Adrenal gland (tissue), 12 donors: ENCODE data around the gene MAP7. TPM values are rescaled to one million over a fixed set of nuclear protein-coding genes. Genes with fewer than 3 reads are reported as not detected.
A peak's percentile ranks its signal among the peaks of the same experiment; 100 is the strongest.

Experiments used
- DNase-seq, 7 donors: peaks; one replicate each; pipeline ENCODE4 v3.0.0-alpha.2; 2019 to 2020
- H3K27ac ChIP-seq, 5 donors: fragments of 200-600 bp; sonication (generic) in 4 of 5; 1 replicate in 3 of 5; 2 replicates in 2 of 5; pipeline versions ENCODE4 v1.5.1 to v1.8.0; 2016 to 2020; ENCODE audit warnings: mild to moderate bottlenecking in 1 of 5
- H3K27me3 ChIP-seq: fragments of 200-600 bp; 2 replicates; pipeline ENCODE4 v1.8.0; 2021
- H3K36me3 ChIP-seq, 2 donors: fragments of 200-600 bp; replicated peaks in 1 of 2; 1 replicate in 1 of 2; 2 replicates in 1 of 2; pipeline versions ENCODE4 v1.5.1 to v1.8.0; 2018 to 2022
- H3K4me1 ChIP-seq, 2 donors: fragments of 200-600 bp; replicated peaks in 1 of 2; 1 replicate in 1 of 2; 2 replicates in 1 of 2; pipeline versions ENCODE4 v1.5.1 to v1.8.0; 2018 to 2021
- H3K4me3 ChIP-seq, 4 donors: fragments of 200-600 bp; sonication (generic) in 3 of 4; one replicate each; pipeline ENCODE4 v1.5.1; 2016 to 2018
- H3K9me3 ChIP-seq, 3 donors: fragments of 200-600 bp; sonication (generic) in 1 of 3; replicated peaks in 1 of 3; 1 replicate in 2 of 3; 2 replicates in 1 of 3; pipeline versions ENCODE4 v1.5.1 to v1.8.0; 2016 to 2021
- CTCF ChIP-seq, 6 experiments: fragments of 450-650 bp in 4 of 6; fragments of 200-600 bp in 2 of 6; sonication (generic) in 1 of 6; IDR thresholded peaks; 1 replicate in 5 of 6; 2 replicates in 1 of 6; pipeline versions ENCODE4 v1.5.1 to v1.8.0; 2016 to 2021; ENCODE audit warnings: antibody characterized with exemption in 6 of 6, mild to moderate bottlenecking in 2 of 6, moderate library complexity in 1 of 6
- POLR2A ChIP-seq, 2 donors: fragments of 450-650 bp; IDR thresholded peaks; one replicate each; pipeline ENCODE4 v1.6.1; 2017; ENCODE audit warnings: antibody characterized with exemption in 2 of 2, mild to moderate bottlenecking in 2 of 2, moderate library complexity in 1 of 2
- WGBS, 4 donors: extraction: QIAGEN DNeasy Blood & Tissue Kit in 2 of 4; methylation state at CpG; one replicate each; pipeline versions ENCODE4 v1.1.5 to v1.1.7; 2013 to 2017; 5-methylcytosine and 5-hydroxymethylcytosine counted together
- intact Hi-C, 2 donors: fragments of 100-400 bp; cut with DNase I; formaldehyde crosslinking; loops; one replicate each; pipeline versions ENCODE4 v1.14.1 to v1.15.0; 2022 to 2023
- polyA plus RNA-seq, 3 donors: library from polyadenylated mRNA; stranded (reverse); fragments of 200-250 nt in 2 of 3; fragments of 350-450 nt in 1 of 3; fragmentation: Illumina TruSeq in 1 of 3; extraction: RNeasy Lipid Tissue Mini Kit (QIAGEN cat#74804) in 1 of 3; gene quantifications; one replicate each; pipeline ENCODE4 v1.2.3, GENCODE V29; 2013 to 2014
- total RNA-seq, 9 donors: library from RNA; depleted of rRNA in 4 of 9; stranded (reverse); fragments of >200 nt in 4 of 9; fragments of 120-200 nt in 1 of 9; fragmentation: NEBNext Ultra II Directional in 1 of 9; extraction: Animal tissue kit (Norgen Biotek cat#: 25700) in 1 of 9; gene quantifications; one replicate each; pipeline versions ENCODE4 v1.1.0 to v1.2.4, GENCODE V29; 2013 to 2023
- donor health status: healthy with polysubstance abuse.
- donor health status: Bipolar disorder and iron deficiency.
- donor health status: DM: yes; HTN: yes; CAD: no.
- donor health status: DM: no; HTN: no; CAD: no.
- donor health status: DM: no; HTN: no; CAD: no.
- donor health status: DM: yes; HTN: yes; CAD: no.

Gene MAP7
- total and polyA plus RNA-seq, 12 donors = 4.7 to 31.6 (median 11.3) TPM

- WGBS, 4 donors = 80 to 89% (median 85%) methylated on average over 3 of the region's 3 CpGs
- H3K27me3 ChIP-seq = no peaks in the 10 kb centered on the region
- no peak for TF ChIP-seq CTCF (IDR thresholded peaks at IDR 0.05)
- TF ChIP-seq POLR2A (IDR thresholded peaks at IDR 0.05) = no peak
- intact Hi-C loops = no loop called here
- H3K9me3 ChIP-seq = no peaks in the 10 kb centered on the region
- H3K4me3 ChIP-seq = no peak overlapping the region
- DNase-seq = no peak
- H3K36me3 ChIP-seq = no peaks in the 10 kb centered on the region
- no peak overlapping the region for H3K27ac ChIP-seq
- no peaks in the 10 kb centered on the region for H3K4me1 ChIP-seq
These were observed 125.8 kb downstream of the MAP7 start for GRCh38 chr6:136424450-136424849.

GRCh38 chr6:136421537-136422158 is 128.6 kb downstream of the MAP7 start:
- no peak for TF ChIP-seq CTCF (IDR thresholded peaks at IDR 0.05)
- TF ChIP-seq POLR2A (IDR thresholded peaks at IDR 0.05) = no peak
- Histone ChIP-seq H3K36me3 (no peaks in the 10 kb centered on the region), H3K9me3 (no peaks in the 10 kb centered on the region), H3K4me1 (no peaks in the 10 kb centered on the region), H3K4me3 (no peak overlapping the region), H3K27me3 (no peaks in the 10 kb centered on the region), H3K27ac (no peak overlapping the region)
- no peak for DNase-seq
- intact Hi-C loops = no loop called here
- WGBS, 4 donors = 82 to 90% (median 88%) methylated on average over 6 of the region's 6 CpGs

- TF ChIP-seq POLR2A (IDR thresholded peaks at IDR 0.05) = no peak
- no peak for TF ChIP-seq CTCF (IDR thresholded peaks at IDR 0.05)
- no peaks in the 10 kb centered on the region for H3K36me3 ChIP-seq
- H3K9me3 ChIP-seq = no peaks in the 10 kb centered on the region
- intact Hi-C loops = no loop called here
- H3K27ac ChIP-seq = peak overlapping the region in 1 of 5 donors; percentile 7
- 85 to 93% (median 90%) methylated on average over 3 of the region's 3 CpGs for WGBS, 4 donors
- no peak for DNase-seq
- H3K27me3 ChIP-seq = no peaks in the 10 kb centered on the region
- H3K4me3 ChIP-seq = no peak overlapping the region
- H3K4me1 ChIP-seq = no peaks in the 10 kb centered on the region
These were observed 129.4 kb downstream of the MAP7 start for GRCh38 chr6:136420853-136421252.

GRCh38 chr6:136415351-136416007 is 134.7 kb downstream of the MAP7 start:
- Histone ChIP-seq H3K9me3 (no peaks in the 10 kb centered on the region), H3K36me3 (no peaks in the 10 kb centered on the region), H3K27ac (no peak overlapping the region), H3K4me1 (no peaks in the 10 kb centered on the region), H3K27me3 (no peaks in the 10 kb centered on the region), H3K4me3 (no peak overlapping the region)
- no peak for TF ChIP-seq CTCF (IDR thresholded peaks at IDR 0.05)
- intact Hi-C loops = no loop called here
- 86 to 92% (median 88%) methylated on average over 5 of the region's 5 CpGs for WGBS, 4 donors
- peak in 3 of 7 donors; percentile 14 to 34 (median 20) for DNase-seq
